Chondrocyte (in vitro differentiated cells): Measurements from ENCODE around the gene BRPF1. TPM values are rescaled to one million over a fixed set of nuclear protein-coding genes. Genes with fewer than 3 reads are reported as not detected.

ENCODE experiments used
- DNase-seq: peaks from one replicate; pipeline ENCODE4 v3.0.0; 2021; ENCODE audit warnings: mixed read lengths, low spot score
- H3K27ac Mint-ChIP-seq: one replicate; pipeline ENCODE4 v1.8.0; 2021; ENCODE audit warnings: mild to moderate bottlenecking, moderate library complexity, mixed read lengths; ENCODE audit not compliant: unreplicated experiment
- H3K27me3 Mint-ChIP-seq: 2 replicates; pipeline ENCODE4 v1.8.0; 2021; ENCODE audit warnings: low read depth, mixed read lengths
- H3K36me3 Mint-ChIP-seq: 2 replicates; pipeline ENCODE4 v1.8.0; 2021; ENCODE audit warnings: low read depth, mixed read lengths
- H3K4me1 Mint-ChIP-seq: 2 replicates; pipeline ENCODE4 v1.8.0; 2021; ENCODE audit warnings: low read depth, mild to moderate bottlenecking, mixed read lengths
- H3K4me3 Mint-ChIP-seq: one replicate; pipeline ENCODE4 v1.8.0; 2021; ENCODE audit warnings: mild to moderate bottlenecking, moderate library complexity, mixed read lengths; ENCODE audit not compliant: unreplicated experiment
- H3K9me3 Mint-ChIP-seq: 2 replicates; pipeline ENCODE4 v1.8.0; 2021; ENCODE audit warnings: low read depth, mixed read lengths
- total RNA-seq: library from RNA; stranded (reverse); gene quantifications from 3 replicates; pipeline ENCODE4 v1.2.1, GENCODE V29; 2021
- TF ChIP-seq, protein P1 (sequence below): fragments of 200-600 bp; sonication (generic); IDR thresholded peaks from 2 replicates; pipeline ENCODE4 v1.5.0; 2021; ENCODE audit warnings: antibody characterized with exemption, mild to moderate bottlenecking, moderate library complexity

BRPF1 gene
- total RNA-seq, 1 donor from 2014 or later = 15.5 TPM

- Mint-ChIP-seq H3K4me3 (no peak overlapping the region), H3K27ac (no peak overlapping the region)
- no peak for DNase-seq
These were observed 48.4 kb downstream of the BRPF1 start for GRCh38 chr3:9779721-9780457.

GRCh38 chr3:9780458-9780812 is 48.9 kb downstream of the BRPF1 start:
- H3K36me3 Mint-ChIP-seq = peaks cover 13% of the 10 kb centered on the region
- DNase-seq = no peak
- no peak overlapping the region for H3K27ac Mint-ChIP-seq

More at GRCh38 chr3:9779721-9780457, 48.4 kb downstream of the BRPF1 start:
- H3K36me3 Mint-ChIP-seq = peaks cover 13% of the 10 kb centered on the region
- H3K27me3 Mint-ChIP-seq = no peaks in the 10 kb centered on the region
- H3K4me1 Mint-ChIP-seq = peaks cover 13% of the 10 kb centered on the region
- H3K9me3 Mint-ChIP-seq = no peaks in the 10 kb centered on the region
- TF ChIP-seq, protein P1, sequence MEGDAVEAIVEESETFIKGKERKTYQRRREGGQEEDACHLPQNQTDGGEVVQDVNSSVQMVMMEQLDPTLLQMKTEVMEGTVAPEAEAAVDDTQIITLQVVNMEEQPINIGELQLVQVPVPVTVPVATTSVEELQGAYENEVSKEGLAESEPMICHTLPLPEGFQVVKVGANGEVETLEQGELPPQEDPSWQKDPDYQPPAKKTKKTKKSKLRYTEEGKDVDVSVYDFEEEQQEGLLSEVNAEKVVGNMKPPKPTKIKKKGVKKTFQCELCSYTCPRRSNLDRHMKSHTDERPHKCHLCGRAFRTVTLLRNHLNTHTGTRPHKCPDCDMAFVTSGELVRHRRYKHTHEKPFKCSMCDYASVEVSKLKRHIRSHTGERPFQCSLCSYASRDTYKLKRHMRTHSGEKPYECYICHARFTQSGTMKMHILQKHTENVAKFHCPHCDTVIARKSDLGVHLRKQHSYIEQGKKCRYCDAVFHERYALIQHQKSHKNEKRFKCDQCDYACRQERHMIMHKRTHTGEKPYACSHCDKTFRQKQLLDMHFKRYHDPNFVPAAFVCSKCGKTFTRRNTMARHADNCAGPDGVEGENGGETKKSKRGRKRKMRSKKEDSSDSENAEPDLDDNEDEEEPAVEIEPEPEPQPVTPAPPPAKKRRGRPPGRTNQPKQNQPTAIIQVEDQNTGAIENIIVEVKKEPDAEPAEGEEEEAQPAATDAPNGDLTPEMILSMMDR = no peak

GRCh38 chr3:9780910-9781309 is 49.4 kb downstream of the BRPF1 start:
- Mint-ChIP-seq H3K27me3 (no peaks in the 10 kb centered on the region), H3K36me3 (peaks cover 13% of the 10 kb centered on the region), H3K4me1 (peaks cover 23% of the 10 kb centered on the region), H3K9me3 (no peaks in the 10 kb centered on the region), H3K4me3 (no peak overlapping the region), H3K27ac (no peak overlapping the region)
- TF ChIP-seq, protein P1 = no peak
- no peak for DNase-seq

More at GRCh38 chr3:9780458-9780812, 48.9 kb downstream of the BRPF1 start:
- TF ChIP-seq, protein P1 = no peak
- Mint-ChIP-seq H3K4me3 (no peak overlapping the region), H3K27me3 (no peaks in the 10 kb centered on the region), H3K4me1 (peaks cover 18% of the 10 kb centered on the region), H3K9me3 (no peaks in the 10 kb centered on the region)

DNA sequence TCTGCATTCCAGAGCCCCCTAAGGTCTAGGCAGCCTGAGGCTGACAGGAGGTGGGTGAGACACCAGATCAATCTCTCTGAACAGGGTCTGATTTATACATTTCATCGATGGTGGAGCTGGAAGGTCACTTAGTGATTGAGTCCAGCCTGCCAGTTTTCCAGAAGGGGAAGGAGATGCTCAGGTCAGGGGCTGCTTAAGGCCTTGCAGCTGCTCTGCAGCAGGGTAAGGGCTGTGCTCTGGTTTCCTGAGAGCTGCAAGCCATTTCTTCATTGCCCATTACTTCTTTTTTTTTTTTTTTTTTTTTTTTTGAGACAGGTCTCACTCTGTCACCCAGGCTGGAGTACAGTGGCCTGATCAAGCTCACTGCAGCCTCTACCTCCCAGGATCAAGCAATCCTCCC is 50.0 kb downstream of the BRPF1 start:
- TF ChIP-seq, protein P1 = no peak
- H3K27ac Mint-ChIP-seq = no peak overlapping the region
- DNase-seq = no peak
- H3K4me1 Mint-ChIP-seq = peaks cover 30% of the 10 kb centered on the region
- H3K36me3 Mint-ChIP-seq = peaks cover 17% of the 10 kb centered on the region
- H3K4me3 Mint-ChIP-seq = no peak overlapping the region
- H3K9me3 Mint-ChIP-seq = no peaks in the 10 kb centered on the region
- H3K27me3 Mint-ChIP-seq = no peaks in the 10 kb centered on the region

GRCh38 chr3:9781978-9782603 is 50.6 kb downstream of the BRPF1 start:
- Mint-ChIP-seq H3K27me3 (no peaks in the 10 kb centered on the region), H3K27ac (no peak overlapping the region)
- no peak for DNase-seq

More at GRCh38 chr3:9781978-9782603, 50.6 kb downstream of the BRPF1 start:
- H3K4me1 Mint-ChIP-seq = peaks cover 30% of the 10 kb centered on the region
- no peak overlapping the region for H3K4me3 Mint-ChIP-seq
- H3K36me3 Mint-ChIP-seq = peaks cover 20% of the 10 kb centered on the region
- no peaks in the 10 kb centered on the region for H3K9me3 Mint-ChIP-seq
- TF ChIP-seq, protein P1 = no peak
